GM10847 (cell line): Measurements from ENCODE around the gene ATP2A1.

Source experiments
- POLR2A ChIP-seq: IDR thresholded peaks from 2 replicates; pipeline ENCODE4 v1.6.1; 2011; ENCODE audit not compliant: insufficient read length; ENCODE audit errors: extremely low read depth

Gene ATP2A1

GRCh38 chr16:28893291-28893690 is 15.0 kb downstream of the ATP2A1 start:
- TF ChIP-seq POLR2A: no peak

- TF ChIP-seq POLR2A: no peak
These were observed 17.3 kb downstream of the ATP2A1 start for GRCh38 chr16:28895609-28896008.

GRCh38 chr16:28897826-28898225 is 19.5 kb downstream of the ATP2A1 start:
- TF ChIP-seq POLR2A: no peak

- TF ChIP-seq POLR2A: no peak
These were observed 20.0 kb downstream of the ATP2A1 start for GRCh38 chr16:28898266-28898665.

GRCh38 chr16:28898942-28899341 is 20.7 kb downstream of the ATP2A1 start:
- no peak for TF ChIP-seq POLR2A

- TF ChIP-seq POLR2A: no peak
These were observed 21.7 kb downstream of the ATP2A1 start for GRCh38 chr16:28899882-28900590.

- no peak for TF ChIP-seq POLR2A
These were observed 22.3 kb downstream of the ATP2A1 start for GRCh38 chr16:28900601-28901000.

- TF ChIP-seq POLR2A: no peak
These were observed 23.6 kb downstream of the ATP2A1 start for GRCh38 chr16:28901862-28902261.

- peak; percentile 4 for TF ChIP-seq POLR2A
These were observed 24.6 kb downstream of the ATP2A1 start for GRCh38 chr16:28902909-28903308.

GRCh38 chr16:28903344-28904042 is 25.2 kb downstream of the ATP2A1 start:
- no peak for TF ChIP-seq POLR2A

GRCh38 chr16:28904363-28904762 is 26.1 kb downstream of the ATP2A1 start:
- no peak for TF ChIP-seq POLR2A

- no peak for TF ChIP-seq POLR2A
These were observed 26.5 kb downstream of the ATP2A1 start for GRCh38 chr16:28904828-28905227.

GRCh38 chr16:28905229-28905754 is 27.0 kb downstream of the ATP2A1 start:
- TF ChIP-seq POLR2A: no peak

GRCh38 chr16:28905800-28906372 is 27.6 kb downstream of the ATP2A1 start:
- no peak for TF ChIP-seq POLR2A

GRCh38 chr16:28910086-28911031 is 32.1 kb downstream of the ATP2A1 start:
- TF ChIP-seq POLR2A: no peak
